GM11168 (cell line): Measurements from ENCODE around the gene PHTF2.

Experiments
- in situ Hi-C: fragments of 300-500 bp; cut with MboI; formaldehyde crosslinking; loops from one replicate; pipeline ENCODE4 v1.12.0; 2022; ENCODE audit warnings: low sequenced_read_pairs; ENCODE audit not compliant: unreplicated experiment

Gene PHTF2

GRCh38 chr7:77798394-77799077 is at the start of gene PHTF2, which contains the start of gene TMEM60:
Gene PHTF2, plus strand, starts transcription at chr7:77798773.
Gene TMEM60, minus strand, starts transcription at chr7:77798434. Its CDS starts 4,061 bp downstream, at chr7:77794373.
- in situ Hi-C loops: no loop called here

- in situ Hi-C loops: loop anchor here (10.0 kb wide), 1 partner anchor 57 kb away; the partner anchor contains the start of gene RSBN1L
Measured at GRCh38 chr7:77752016-77752415, 46.6 kb upstream of the PHTF2 start.

- in situ Hi-C loops: loop anchor here (10.0 kb wide), 1 partner anchor 58 kb away; the partner anchor contains the start of gene RSBN1L
Measured at GRCh38 chr7:77753173-77753572, 45.4 kb upstream of the PHTF2 start.

- in situ Hi-C loops: loop anchor here (10.0 kb wide), 1 partner anchor 63 kb away; the partner anchor contains the start of gene RSBN1L
Measured at GRCh38 chr7:77757589-77757988, 41.0 kb upstream of the PHTF2 start.

- in situ Hi-C loops: loop anchor here (10.0 kb wide), 1 partner anchor 65 kb away; the partner anchor contains the start of gene RSBN1L
Measured at GRCh38 chr7:77759294-77759889, 39.2 kb upstream of the PHTF2 start.

- in situ Hi-C loops: no loop called here
Measured at GRCh38 chr7:77760809-77761453, 37.6 kb upstream of the PHTF2 start.

- in situ Hi-C loops: no loop called here
Measured at GRCh38 chr7:77765481-77765880, 33.1 kb upstream of the PHTF2 start.

GRCh38 chr7:77765906-77766800 is 32.4 kb upstream of the PHTF2 start:
- in situ Hi-C loops: no loop called here

GRCh38 chr7:77766801-77767605 is 31.6 kb upstream of the PHTF2 start:
- in situ Hi-C loops: no loop called here

GRCh38 chr7:77770316-77770715 is 28.3 kb upstream of the PHTF2 start:
- in situ Hi-C loops: no loop called here

- in situ Hi-C loops: no loop called here
Measured at GRCh38 chr7:77771901-77772300, 26.7 kb upstream of the PHTF2 start.

GRCh38 chr7:77778535-77778934 is 20.0 kb upstream of the PHTF2 start:
- in situ Hi-C loops: no loop called here

- in situ Hi-C loops: loop anchor here (10.0 kb wide), 1 partner anchor 132 kb away; no protein-coding TSS in a partner anchor
Measured at GRCh38 chr7:77782383-77782782, 16.2 kb upstream of the PHTF2 start.

- in situ Hi-C loops: loop anchor here (10.0 kb wide), 1 partner anchor 132 kb away; no protein-coding TSS in a partner anchor
Measured at GRCh38 chr7:77783111-77783510, 15.5 kb upstream of the PHTF2 start.

GRCh38 chr7:77783545-77783944 is 15.0 kb upstream of the PHTF2 start:
- in situ Hi-C loops: loop anchor here (10.0 kb wide), 1 partner anchor 131 kb away; no protein-coding TSS in a partner anchor

- in situ Hi-C loops: loop anchor here (10.0 kb wide), 1 partner anchor 130 kb away; no protein-coding TSS in a partner anchor
Measured at GRCh38 chr7:77784426-77784825, 14.1 kb upstream of the PHTF2 start.

- in situ Hi-C loops: loop anchor here (10.0 kb wide), 1 partner anchor 129 kb away; no protein-coding TSS in a partner anchor
Measured at GRCh38 chr7:77786018-77786417, 12.6 kb upstream of the PHTF2 start.

- in situ Hi-C loops: loop anchor here (10.0 kb wide), 1 partner anchor 128 kb away; no protein-coding TSS in a partner anchor
Measured at GRCh38 chr7:77786741-77787140, 11.8 kb upstream of the PHTF2 start.
